CD14-positive monocyte (primary cell): Measurements from ENCODE around the gene IGFALS. TPM values are rescaled to one million over a fixed set of nuclear protein-coding genes. Genes with fewer than 3 reads are reported as not detected.

Experiments used
- DNase-seq, 3 donors: peaks; one replicate each; pipeline ENCODE4 v3.0.0-alpha.2; 2011 to 2022
- H2AFZ ChIP-seq: 2 replicates; pipeline ENCODE4 v1.6.0; 2012; ENCODE audit warnings: mild to moderate bottlenecking, low read depth, low read length, inconsistent platforms; ENCODE audit not compliant: insufficient read depth, poor library complexity, severe bottlenecking
- H3K27ac ChIP-seq, 2 donors: 1 replicate in 1 of 2; 2 replicates in 1 of 2; pipeline ENCODE4 v1.5.1; 2012 to 2013; ENCODE audit warnings: low read length in 2 of 2, control low read depth in 1 of 2, inconsistent platforms in 1 of 2, low read depth in 1 of 2, mild to moderate bottlenecking in 1 of 2
- H3K27me3 ChIP-seq, 2 donors: one replicate each; pipeline versions ENCODE4 v1.6.0 to v1.6.1; 2011 to 2013; ENCODE audit warnings: low read length in 2 of 2; ENCODE audit not compliant: control insufficient read depth in 2 of 2, insufficient read depth in 2 of 2
- H3K36me3 ChIP-seq, 2 donors: replicated peaks in 1 of 2; 1 replicate in 1 of 2; 2 replicates in 1 of 2; pipeline versions ENCODE4 v1.5.1 to v1.6.1; 2012 to 2013; ENCODE audit warnings: low read length in 2 of 2, control low read depth in 1 of 2, inconsistent platforms in 1 of 2, mild to moderate bottlenecking in 1 of 2; ENCODE audit not compliant: insufficient read depth in 2 of 2, control insufficient read depth in 1 of 2
- H3K4me1 ChIP-seq, 2 donors: 1 replicate in 1 of 2; 2 replicates in 1 of 2; pipeline versions ENCODE4 v1.5.1 to v1.6.1; 2012 to 2013; ENCODE audit warnings: low read length in 2 of 2, control low read depth in 1 of 2, inconsistent platforms in 1 of 2, mild to moderate bottlenecking in 1 of 2, moderate library complexity in 1 of 2; ENCODE audit not compliant: insufficient read depth in 2 of 2, control insufficient read depth in 1 of 2
- H3K4me2 ChIP-seq: replicated peaks from 2 replicates; pipeline ENCODE3; 2012; ENCODE audit warnings: low read length, moderate library complexity, mild to moderate bottlenecking; ENCODE audit not compliant: poor library complexity, severe bottlenecking; ENCODE audit errors: extremely low read depth
- H3K4me3 ChIP-seq, 3 experiments: fragments of 200-600 bp in 1 of 3; sonication (generic) in 1 of 3; replicated peaks in 1 of 3; 1 replicate in 2 of 3; 2 replicates in 1 of 3; pipeline ENCODE4 v1.5.1; 2011 to 2013; ENCODE audit warnings: low read length in 3 of 3, mild to moderate bottlenecking in 3 of 3, control low read depth in 2 of 3, low read depth in 2 of 3, inconsistent platforms in 1 of 3, moderate library complexity in 1 of 3
- H3K79me2 ChIP-seq: 2 replicates; pipeline ENCODE4 v1.6.0; 2012; ENCODE audit warnings: mild to moderate bottlenecking, control low read depth, inconsistent platforms, low read length, moderate library complexity; ENCODE audit not compliant: insufficient read depth
- H3K9ac ChIP-seq: 2 replicates; pipeline ENCODE4 v1.6.0; 2017; ENCODE audit warnings: low read length, mild to moderate bottlenecking; ENCODE audit not compliant: insufficient read depth, poor library complexity, severe bottlenecking
- H3K9me3 ChIP-seq, 2 donors: replicated peaks in 1 of 2; 1 replicate in 1 of 2; 2 replicates in 1 of 2; pipeline versions ENCODE4 v1.5.1 to v1.6.1; 2012 to 2013; ENCODE audit warnings: low read length in 2 of 2, control low read depth in 1 of 2; ENCODE audit not compliant: control insufficient read depth in 1 of 2, insufficient read depth in 1 of 2
- H4K20me1 ChIP-seq: 2 replicates; pipeline ENCODE4 v1.6.0; 2012; ENCODE audit warnings: mild to moderate bottlenecking, low read length, control low read depth, moderate library complexity; ENCODE audit not compliant: insufficient read depth
- H3K27ac Mint-ChIP-seq, 7 donors: one replicate each; pipeline ENCODE4 v1.8.0; 2020; ENCODE audit warnings: mild to moderate bottlenecking in 7 of 7, mixed read lengths in 7 of 7, moderate library complexity in 6 of 7, inconsistent platforms in 2 of 7
- H3K27me3 Mint-ChIP-seq, 3 donors: one replicate each; pipeline ENCODE4 v1.8.0; 2021 to 2022; ENCODE audit warnings: low read depth in 3 of 3, mild to moderate bottlenecking in 3 of 3, mixed read lengths in 3 of 3, moderate library complexity in 3 of 3, inconsistent platforms in 1 of 3
- H3K36me3 Mint-ChIP-seq, 2 donors: one replicate each; pipeline ENCODE4 v1.8.0; 2020; ENCODE audit warnings: mixed read lengths in 2 of 2, inconsistent platforms in 1 of 2, mild to moderate bottlenecking in 1 of 2
- H3K4me1 Mint-ChIP-seq: one replicate; pipeline ENCODE4 v1.8.0; 2020; ENCODE audit warnings: mild to moderate bottlenecking, mixed read lengths
- H3K4me3 Mint-ChIP-seq, 2 donors: one replicate each; pipeline ENCODE4 v1.8.0; 2020; ENCODE audit warnings: mild to moderate bottlenecking in 2 of 2, mixed read lengths in 2 of 2, moderate library complexity in 1 of 2
- H3K9me3 Mint-ChIP-seq, 7 donors: one replicate each; pipeline ENCODE4 v1.8.0; 2020 to 2022; ENCODE audit warnings: mixed read lengths in 7 of 7, mild to moderate bottlenecking in 6 of 7, moderate library complexity in 6 of 7, inconsistent platforms in 2 of 7
- WGBS: methylation state at CpG from one replicate; pipeline ENCODE4 v1.1.5; 2013; ENCODE audit warnings: missing lambda C conversion rate; ENCODE audit not compliant: insufficient coverage; 5-methylcytosine and 5-hydroxymethylcytosine counted together
- intact Hi-C, 2 donors: fragments of 100-400 bp; cut with micrococcal nuclease; formaldehyde crosslinking; loops; one replicate each; pipeline versions ENCODE4 v1.15.0 to v1.15.1; 2023
- polyA plus RNA-seq, 3 donors: library from polyadenylated mRNA; depleted of rRNA in 1 of 3; unstranded in 2 of 3; stranded (reverse) in 1 of 3; fragments of 300-500 nt in 2 of 3; fragments of >200 nt in 1 of 3; fragmentation: Illumina TruSeq in 2 of 3; gene quantifications; 1 replicate in 2 of 3; 2 replicates in 1 of 3; pipeline ENCODE4 v1.2.3, GENCODE V29; 2012 to 2021
- TF ChIP-seq, protein P1 (sequence below): fragments of 200-600 bp; IDR thresholded peaks from one replicate; pipeline ENCODE4 v1.8.0; 2022; ENCODE audit warnings: antibody characterized with exemption, mild to moderate bottlenecking

IGFALS gene
- polyA plus RNA-seq, 3 donors = 0.07 TPM; not detected in 2

DNA sequence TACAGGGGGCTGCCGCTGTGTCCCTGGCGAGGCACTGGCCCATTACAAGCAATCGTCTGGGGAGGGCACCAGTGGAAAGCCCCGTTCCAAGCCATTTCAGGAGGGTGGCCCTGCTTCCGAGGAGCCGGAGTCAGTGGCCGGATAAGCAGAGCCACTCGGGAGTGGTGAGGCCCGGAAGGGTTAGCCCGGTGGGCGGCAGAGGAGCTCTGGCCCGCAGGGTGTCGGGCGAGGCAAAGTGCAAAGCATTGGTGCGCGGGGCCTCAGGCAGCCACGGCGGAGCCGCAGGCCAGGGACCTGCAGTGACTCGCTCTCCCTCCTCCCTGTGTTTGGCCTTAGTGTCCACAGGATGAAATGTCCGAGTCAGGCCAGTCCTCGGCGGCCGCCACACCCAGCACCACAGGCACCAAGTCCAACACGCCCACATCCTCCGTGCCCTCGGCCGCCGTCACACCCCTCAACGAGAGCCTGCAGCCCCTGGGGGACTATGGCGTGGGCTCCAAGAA, 46.8 kb downstream of the IGFALS start:
- Histone ChIP-seq H3K9ac (no peak overlapping the region), H3K4me1 (no peaks in the 10 kb centered on the region), H3K9me3 (no peaks in the 10 kb centered on the region), H2AFZ (no peak overlapping the region), H3K4me3 (no peak overlapping the region), H3K27ac (no peak overlapping the region), H3K27me3 (no peaks in the 10 kb centered on the region), H4K20me1 (peaks cover 30% of the 10 kb centered on the region), H3K36me3 (peaks cover 85 to 90% of the 10 kb centered on the region in 2 donors), H3K79me2 (no peaks in the 10 kb centered on the region), H3K4me2 (no peak overlapping the region)
- H3K4me3 Mint-ChIP-seq = no peak overlapping the region
- over 99% methylated on average over 24 of the region's 31 CpGs for WGBS
- H3K27ac Mint-ChIP-seq = peak overlapping the region in 1 of 7 donors; percentile 7
- intact Hi-C loops = no loop called here
- H3K27me3 Mint-ChIP-seq = no peaks in the 10 kb centered on the region
- TF ChIP-seq, protein P1, sequence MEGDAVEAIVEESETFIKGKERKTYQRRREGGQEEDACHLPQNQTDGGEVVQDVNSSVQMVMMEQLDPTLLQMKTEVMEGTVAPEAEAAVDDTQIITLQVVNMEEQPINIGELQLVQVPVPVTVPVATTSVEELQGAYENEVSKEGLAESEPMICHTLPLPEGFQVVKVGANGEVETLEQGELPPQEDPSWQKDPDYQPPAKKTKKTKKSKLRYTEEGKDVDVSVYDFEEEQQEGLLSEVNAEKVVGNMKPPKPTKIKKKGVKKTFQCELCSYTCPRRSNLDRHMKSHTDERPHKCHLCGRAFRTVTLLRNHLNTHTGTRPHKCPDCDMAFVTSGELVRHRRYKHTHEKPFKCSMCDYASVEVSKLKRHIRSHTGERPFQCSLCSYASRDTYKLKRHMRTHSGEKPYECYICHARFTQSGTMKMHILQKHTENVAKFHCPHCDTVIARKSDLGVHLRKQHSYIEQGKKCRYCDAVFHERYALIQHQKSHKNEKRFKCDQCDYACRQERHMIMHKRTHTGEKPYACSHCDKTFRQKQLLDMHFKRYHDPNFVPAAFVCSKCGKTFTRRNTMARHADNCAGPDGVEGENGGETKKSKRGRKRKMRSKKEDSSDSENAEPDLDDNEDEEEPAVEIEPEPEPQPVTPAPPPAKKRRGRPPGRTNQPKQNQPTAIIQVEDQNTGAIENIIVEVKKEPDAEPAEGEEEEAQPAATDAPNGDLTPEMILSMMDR = no peak
- H3K4me1 Mint-ChIP-seq = no peaks in the 10 kb centered on the region
- DNase-seq = no peak
- peaks cover 0 to 2% (median 0%) of the 10 kb centered on the region in 7 donors for H3K9me3 Mint-ChIP-seq
- H3K36me3 Mint-ChIP-seq = peaks cover 63 to 88% of the 10 kb centered on the region in 2 donors

DNA sequence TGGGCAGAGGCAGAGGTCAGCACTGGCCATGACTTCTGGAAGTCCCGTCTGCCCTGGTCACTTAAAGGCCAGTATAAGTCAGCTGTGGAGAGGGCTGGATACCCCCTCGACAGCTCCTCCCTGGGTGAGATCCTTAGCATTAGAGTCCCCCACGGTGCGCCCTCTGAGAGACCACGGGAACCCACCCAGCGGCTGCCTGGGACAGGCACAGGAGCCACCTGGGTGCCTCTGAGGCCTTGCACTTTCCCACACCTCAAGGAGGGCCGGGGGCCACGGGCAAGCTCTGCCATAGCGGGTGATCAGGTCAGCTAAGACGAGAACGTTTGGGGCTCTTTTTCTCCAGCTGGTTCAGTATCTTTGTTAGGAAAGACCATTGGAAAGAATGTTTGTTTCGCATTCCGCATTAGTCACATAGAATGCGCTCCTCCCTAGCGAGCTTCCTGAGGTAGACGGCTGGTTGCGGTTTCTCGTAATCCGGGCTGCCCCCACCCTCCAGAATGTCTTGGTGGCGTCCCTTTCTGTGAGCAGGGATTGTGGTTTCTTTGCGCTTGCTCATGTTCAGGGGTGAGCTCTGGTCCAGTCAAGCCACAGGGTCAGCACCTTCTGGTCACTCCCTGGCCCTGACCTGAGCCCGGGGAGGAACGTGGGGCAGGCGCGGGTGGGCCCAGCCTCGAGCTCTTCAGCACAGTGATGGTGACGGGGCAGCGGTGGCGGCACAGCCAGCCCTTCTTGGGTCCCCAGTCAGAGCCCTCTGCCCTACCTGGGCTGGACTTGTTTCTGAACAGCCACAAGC, 47.4 kb downstream of the IGFALS start:
- H3K27ac Mint-ChIP-seq = peak overlapping the region in 2 of 7 donors; percentile 20 to 45
- peaks cover 57 to 81% of the 10 kb centered on the region in 2 donors for H3K36me3 Mint-ChIP-seq
- Histone ChIP-seq H3K9ac (no peak overlapping the region), H3K9me3 (no peaks in the 10 kb centered on the region), H3K36me3 (peaks cover 80 to 90% of the 10 kb centered on the region in 2 donors), H3K4me1 (no peaks in the 10 kb centered on the region), H3K27ac (no peak overlapping the region), H4K20me1 (peaks cover 34% of the 10 kb centered on the region), H3K4me3 (no peak overlapping the region), H3K79me2 (no peaks in the 10 kb centered on the region), H3K27me3 (no peaks in the 10 kb centered on the region), H3K4me2 (no peak overlapping the region), H2AFZ (no peak overlapping the region)
- no peak for DNase-seq
- H3K9me3 Mint-ChIP-seq = peaks cover 0 to 2% (median 0%) of the 10 kb centered on the region in 7 donors
- 98% methylated on average over 24 of the region's 29 CpGs for WGBS
- no peak overlapping the region for H3K4me3 Mint-ChIP-seq
- H3K4me1 Mint-ChIP-seq = no peaks in the 10 kb centered on the region
- H3K27me3 Mint-ChIP-seq = no peaks in the 10 kb centered on the region
- TF ChIP-seq, protein P1 = no peak
- intact Hi-C loops = no loop called here
